ENCODE results near the gene OSMR.
"Not testable (repeated sequence)": the region's sequence is repeated elsewhere in the genome, so short reads cannot be mapped to it uniquely, and the experiment has no call there.

Gene OSMR

DNA sequence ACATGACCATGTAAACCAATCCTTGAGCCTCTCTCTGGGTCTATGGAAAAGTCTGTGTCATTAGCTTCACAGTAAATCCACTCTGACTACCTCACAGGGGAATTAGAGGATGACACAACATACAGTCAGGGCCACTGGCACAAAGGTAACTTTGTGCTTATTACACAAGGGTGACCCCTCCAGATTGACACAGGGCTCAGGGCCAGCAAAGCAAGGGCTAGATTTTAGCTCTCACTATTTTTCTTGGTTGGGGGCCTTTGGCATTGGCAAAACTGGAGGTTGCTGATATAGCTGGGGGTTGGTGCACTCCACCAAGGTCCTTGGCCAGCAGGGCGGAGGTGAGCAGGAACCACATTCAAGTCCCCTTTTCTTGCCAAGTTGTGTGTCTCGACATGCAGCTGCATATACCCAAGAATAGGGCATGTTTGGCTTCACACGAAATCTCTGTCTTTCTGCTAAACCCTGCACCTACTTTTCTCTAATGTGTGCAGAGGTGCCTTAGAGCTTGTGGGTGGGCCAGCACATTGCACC, 15.2 kb upstream of the OSMR start:
- DNase-seq (ENCODE audit: low spot score), result no peak

DNA sequence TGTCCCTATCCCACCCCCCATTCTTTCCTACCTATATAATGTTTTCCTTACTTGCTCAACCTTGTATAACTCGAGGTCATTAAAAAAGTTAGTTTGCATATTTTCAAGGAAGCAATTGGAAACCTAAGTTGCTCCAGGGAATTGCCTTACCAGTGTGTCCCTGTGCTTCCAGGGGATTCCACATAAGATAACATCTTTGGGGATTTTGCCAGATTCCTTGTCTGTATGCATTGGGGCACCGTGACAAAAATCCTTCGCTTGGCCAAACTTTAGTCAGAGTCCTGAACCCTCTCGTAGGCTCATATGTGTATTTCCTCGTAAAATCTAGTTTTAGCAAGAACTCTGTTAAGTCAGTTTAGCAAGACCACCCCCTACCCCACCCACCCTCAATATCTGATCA, 14.7 kb upstream of the OSMR start:
- DNase-seq (ENCODE audit: low spot score), result no peak

DNA sequence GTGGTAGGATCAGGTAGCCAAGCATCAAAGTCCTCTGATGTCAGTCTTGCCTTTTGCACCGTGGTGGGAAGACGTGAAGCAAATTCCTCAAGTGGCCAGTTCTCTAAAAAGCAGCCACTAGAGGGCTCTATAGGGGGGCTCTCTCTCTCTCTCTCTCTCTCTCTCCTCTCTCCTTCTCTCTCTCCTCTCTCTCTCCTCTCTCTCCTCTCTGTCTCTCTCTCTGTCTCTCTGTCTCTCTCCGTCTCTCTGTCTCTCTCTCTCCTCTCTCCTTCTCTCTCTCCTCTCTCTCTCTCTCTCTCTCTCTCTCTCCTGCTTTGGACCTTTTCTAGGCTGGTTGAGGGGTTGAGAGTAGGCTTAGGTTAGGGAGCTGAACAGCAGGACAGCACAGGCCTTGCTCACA, 13.9 kb upstream of the OSMR start:
- DNase-seq (ENCODE audit: low spot score), result no peak

DNA sequence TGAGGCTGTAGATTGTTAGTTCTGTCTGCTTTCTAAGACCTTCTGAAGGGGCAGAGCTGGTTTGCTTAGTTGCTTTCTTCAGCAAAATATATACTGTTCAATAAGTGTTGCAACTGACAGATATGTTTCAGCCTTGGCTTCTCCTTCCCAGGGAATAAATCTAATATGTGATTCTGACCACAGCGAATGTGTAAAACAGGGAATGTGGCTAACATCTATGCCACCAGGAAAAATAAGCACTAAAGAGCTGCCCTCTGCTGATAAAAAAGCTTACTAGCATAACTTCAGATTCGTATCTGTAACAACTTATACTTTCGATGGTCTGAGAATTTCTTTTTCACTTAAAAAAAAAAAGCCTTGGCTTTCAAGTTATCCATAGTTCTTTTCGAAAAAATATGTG, 13.0 kb upstream of the OSMR start:
- DNase-seq (ENCODE audit: low spot score), result no peak

- DNase-seq (ENCODE audit: low spot score), result no peak
Measured at GRCh38 chr5:38835887-38836286, 9.9 kb upstream of the OSMR start.

DNA sequence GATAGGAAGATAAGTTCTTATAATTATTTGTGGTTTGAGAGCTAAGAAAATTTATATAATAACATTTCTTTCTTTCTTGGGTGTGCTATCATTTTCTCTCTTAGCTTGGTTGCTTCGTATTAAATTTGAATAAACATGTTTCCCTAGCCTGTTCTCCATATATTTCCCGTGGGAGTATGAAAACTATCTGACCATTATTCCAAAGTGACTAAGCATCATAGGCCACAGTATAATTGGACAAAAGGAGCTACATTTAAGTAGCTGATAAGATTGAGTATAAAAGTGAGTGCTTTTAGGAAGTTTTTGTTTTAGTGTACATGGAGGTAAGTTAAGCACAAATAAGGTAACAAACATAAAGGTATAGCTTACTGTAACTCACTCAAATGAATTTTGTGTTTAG, 8.4 kb upstream of the OSMR start:
- DNase-seq (ENCODE audit: low spot score), result no peak

DNA sequence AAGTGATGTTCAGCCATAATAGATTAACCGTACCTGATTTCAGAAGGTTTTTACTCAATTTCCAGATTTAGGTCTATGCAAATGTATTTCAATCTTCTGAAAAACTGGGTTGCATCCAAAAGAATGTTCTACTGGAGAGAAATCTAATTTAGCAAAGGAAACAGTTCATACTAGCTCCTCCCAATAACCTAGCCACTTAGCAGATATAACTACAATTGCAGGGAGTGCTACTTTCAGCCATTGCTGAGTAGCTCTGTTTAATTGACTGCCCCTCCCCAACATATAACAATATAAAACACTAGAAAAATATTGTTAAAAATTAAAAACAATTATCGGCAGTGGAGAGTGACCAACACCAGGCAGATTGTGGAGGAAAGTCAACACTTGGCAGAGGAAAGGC, 7.9 kb upstream of the OSMR start:
- no peak for DNase-seq (ENCODE audit: low spot score)

DNA sequence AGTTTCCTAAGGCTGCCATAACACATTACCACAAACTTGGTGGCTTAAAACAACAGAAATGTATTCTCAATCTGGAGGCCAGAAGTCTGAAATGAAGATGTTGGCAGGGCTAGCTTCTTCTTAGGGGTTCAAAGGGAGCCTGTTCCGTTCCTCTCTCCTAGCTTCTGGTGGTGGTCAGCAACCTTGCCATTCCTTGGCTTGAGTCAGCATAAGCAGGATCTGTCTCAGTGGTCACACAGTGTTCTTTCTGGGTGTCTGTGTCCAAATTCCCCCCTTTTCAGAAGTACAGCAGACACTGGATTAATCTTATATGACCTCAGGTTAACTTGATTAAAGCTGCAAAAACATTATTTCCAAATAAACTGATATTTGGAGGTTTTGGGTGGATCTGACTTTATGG, 2.1 kb upstream of the OSMR start:
- no peak for DNase-seq (ENCODE audit: low spot score)

- DNase-seq (ENCODE audit: low spot score), result no peak
Measured at GRCh38 chr5:38846379-38847011, 683 bp downstream of the OSMR start.

GRCh38 chr5:38847559-38848347, 1.9 kb downstream of the OSMR start:
- DNase-seq (ENCODE audit: low spot score), result no peak

GRCh38 chr5:38848637-38849036, 2.8 kb downstream of the OSMR start:
- DNase-seq (ENCODE audit: low spot score), result no peak

GRCh38 chr5:38851640-38852039, 5.8 kb downstream of the OSMR start:
- not testable (repeated sequence) for DNase-seq (ENCODE audit: low spot score)

GRCh38 chr5:38853753-38854470, 8.1 kb downstream of the OSMR start:
- DNase-seq (ENCODE audit: low spot score), result no peak

DNA sequence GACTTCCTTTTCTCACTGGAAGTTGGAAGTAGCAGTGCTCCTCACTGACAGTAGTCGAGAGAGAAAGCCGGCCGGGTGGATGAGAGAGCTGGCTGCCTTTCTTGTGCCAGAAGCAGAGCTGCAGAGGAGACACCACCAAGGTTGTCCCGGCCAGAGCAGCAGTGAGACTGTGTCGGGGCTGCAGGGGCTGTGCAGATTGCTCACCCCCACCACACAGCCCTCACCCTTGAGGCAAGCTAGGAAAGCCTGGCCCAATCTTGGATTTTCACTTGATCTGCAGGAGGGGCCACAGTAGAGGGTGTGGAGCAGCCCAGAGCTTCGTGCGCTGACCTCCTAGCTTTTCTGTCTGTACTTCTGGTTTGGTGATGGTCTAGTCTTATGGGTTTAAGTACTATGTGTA, 9.1 kb downstream of the OSMR start:
- no peak for DNase-seq (ENCODE audit: low spot score)

- DNase-seq (ENCODE audit: low spot score), result no peak
Measured at GRCh38 chr5:38856660-38857059, 10.8 kb downstream of the OSMR start.

DNA sequence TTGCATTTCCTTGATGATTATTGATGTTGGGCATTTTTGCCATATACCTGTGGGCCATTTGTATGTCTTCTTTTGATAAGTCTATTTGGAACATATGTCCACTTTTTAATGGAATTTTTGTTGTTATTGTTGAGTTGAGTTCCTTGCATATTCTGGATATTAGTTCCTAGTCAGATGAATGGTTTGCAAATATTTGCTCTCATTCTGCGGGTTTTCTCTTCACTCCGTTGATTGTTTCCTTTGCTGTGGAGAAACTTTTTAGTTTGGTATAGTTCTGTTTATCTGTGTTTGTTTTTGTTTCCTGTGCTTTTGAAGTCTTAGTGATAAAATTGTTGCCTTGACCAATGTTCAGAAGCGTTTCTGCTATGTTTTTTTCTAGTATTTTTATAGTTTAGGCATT, 13.0 kb downstream of the OSMR start:
- no peak for DNase-seq (ENCODE audit: low spot score)

GRCh38 chr5:38861986-38862770, 16.4 kb downstream of the OSMR start:
- not testable (repeated sequence) for DNase-seq (ENCODE audit: low spot score)

- no peak for DNase-seq (ENCODE audit: low spot score)
Measured at GRCh38 chr5:38866362-38867031, 20.7 kb downstream of the OSMR start.

GRCh38 chr5:38867032-38867398, 21.2 kb downstream of the OSMR start:
- no peak for DNase-seq (ENCODE audit: low spot score)

DNA sequence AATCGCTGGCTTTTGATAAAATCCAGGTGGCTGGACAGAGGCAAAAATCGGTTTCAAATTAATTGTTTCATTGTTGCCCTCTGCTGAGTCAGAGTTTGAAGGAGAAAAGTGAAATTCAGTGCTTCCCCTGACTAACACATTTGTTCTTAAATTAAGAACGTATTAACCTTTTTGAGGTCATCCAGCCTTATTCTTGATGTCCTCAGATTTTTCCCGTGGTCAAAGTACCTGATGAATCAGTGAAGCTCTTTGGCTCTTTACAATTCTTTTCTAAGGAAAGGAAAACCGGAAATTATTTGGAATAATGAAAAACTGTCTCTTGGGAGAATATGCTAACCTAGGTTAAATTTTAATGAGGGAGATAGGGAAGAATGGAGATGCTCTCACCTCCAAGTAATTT, 21.6 kb downstream of the OSMR start:
- DNase-seq (ENCODE audit: low spot score), result no peak

GRCh38 chr5:38870595-38870994, 24.8 kb downstream of the OSMR start:
- no peak for DNase-seq (ENCODE audit: low spot score)
